A204.1 (cell line): ENCODE measurements around the gene HOXB1.

Experiments used
- FAIRE-seq: peaks from 2 replicates; lab custom pipeline; 2012; peaks lifted over from hg19 to GRCh38; lab: Jason Lieb, UNC

HOXB1 gene

DNA sequence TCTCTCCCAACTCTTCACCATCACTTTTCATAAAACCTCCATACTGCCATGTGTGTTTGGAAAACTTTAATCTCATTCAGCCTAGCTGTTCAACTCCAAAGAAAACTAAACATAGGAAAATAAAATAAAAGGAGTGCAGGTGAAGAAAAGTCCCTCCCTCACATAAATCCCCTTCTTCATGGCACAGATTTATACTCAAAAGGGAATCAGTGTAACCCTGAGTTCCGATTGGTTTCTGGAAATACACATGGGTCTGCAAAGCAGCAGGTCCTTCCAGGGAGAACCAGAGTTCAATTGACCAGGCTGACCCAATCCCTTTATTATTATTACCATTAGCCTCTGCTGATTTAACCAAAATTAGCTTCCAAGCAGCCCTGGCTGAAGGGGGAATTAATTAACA, 23.0 kb upstream of the HOXB1 start:
- no peak for FAIRE-seq

DNA sequence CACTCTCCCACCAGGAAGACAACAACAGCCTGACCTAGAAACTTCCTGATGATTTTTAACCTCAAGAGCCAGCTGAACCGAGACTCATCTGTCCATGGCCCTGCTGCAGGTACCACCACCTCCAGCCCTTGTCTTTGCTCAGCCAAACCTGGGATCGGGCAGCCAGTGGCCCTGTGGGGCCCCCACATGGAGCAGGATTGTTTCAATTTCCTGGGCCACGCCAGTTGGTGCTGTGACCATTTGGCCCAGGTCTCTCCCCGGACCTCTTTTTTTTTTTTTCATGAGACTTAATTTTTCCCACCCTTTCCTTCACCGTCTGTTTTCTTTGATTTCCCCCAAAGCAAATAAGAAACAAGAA, 22.4 kb upstream of the HOXB1 start:
- FAIRE-seq = no peak

DNA sequence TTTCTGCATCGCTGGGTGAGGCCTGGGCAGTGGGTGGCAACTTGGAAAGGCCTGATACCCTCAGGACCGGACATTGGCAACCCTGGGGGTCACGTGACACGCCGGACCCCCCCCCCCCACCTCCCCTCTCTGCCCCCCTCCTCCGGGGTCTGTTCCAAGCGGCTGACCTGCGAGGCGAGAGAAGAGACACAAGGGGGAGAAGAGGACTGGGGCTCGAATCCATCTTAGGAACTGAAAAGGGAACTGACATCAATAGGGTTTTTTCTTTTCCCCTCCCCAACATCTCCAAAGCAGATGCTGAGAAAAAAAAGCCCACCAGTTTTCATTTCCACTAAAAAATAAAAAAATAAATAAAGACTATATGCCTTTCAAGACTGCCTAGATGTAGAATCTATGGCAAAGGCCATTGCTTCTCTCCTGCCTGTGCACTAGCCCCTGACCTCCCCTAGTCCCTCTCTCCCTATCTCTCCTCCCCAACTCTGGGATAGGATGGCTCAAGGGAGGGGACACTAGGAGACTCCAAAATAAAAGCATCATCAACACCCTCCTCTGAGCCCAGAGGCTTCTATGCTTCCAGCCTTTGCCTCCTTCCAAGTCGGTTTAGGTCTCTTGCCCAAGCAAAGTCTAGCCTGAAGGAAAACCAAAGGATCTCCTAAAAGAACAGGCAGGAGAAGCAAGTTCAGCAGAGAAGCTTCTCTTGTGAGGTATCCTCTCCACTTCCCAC, 21.8 kb upstream of the HOXB1 start:
- FAIRE-seq = no peak

DNA sequence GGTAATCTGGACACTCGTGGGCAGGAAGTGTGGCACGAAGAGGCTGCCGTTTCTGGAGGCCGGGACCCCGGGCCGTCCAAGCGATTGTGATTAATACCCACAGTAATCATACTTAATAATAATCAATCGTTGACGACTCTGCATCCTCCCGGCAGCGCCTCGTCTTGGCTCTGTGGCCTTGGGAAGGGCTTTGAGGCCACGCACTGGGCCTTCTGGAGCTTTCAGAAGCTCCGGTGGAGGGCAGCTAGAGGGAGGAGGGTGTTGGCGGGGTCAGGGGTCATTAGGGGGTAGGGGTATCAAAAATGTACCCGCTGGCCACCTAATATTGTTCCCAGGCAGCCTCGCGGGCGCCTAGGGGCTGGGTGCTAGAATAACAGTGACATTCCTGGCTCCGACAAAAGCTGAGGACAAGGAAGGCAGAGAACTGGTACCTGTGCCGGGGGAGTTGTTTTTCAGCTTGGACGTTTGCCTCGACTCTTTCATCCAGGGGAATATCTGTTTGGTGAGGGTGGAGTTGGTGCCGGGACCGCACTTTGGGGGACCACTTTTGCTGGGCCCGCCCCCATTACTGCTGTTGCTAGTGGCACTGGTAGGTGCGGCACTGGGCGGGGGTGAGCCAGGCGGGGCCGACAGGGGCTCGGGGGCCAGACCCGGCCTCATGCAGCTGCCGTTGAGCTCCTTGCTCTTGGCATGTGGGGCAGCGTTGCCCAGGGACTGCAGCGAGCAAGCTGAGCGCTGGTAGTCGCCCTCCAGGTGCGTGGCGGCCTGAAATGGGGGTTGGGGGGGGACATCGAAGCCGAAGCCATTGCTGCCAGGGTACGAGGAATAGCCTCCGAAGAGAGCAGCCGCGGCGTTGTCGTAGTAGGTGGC, 21.0 kb upstream of the HOXB1 start:
- FAIRE-seq = no peak

DNA sequence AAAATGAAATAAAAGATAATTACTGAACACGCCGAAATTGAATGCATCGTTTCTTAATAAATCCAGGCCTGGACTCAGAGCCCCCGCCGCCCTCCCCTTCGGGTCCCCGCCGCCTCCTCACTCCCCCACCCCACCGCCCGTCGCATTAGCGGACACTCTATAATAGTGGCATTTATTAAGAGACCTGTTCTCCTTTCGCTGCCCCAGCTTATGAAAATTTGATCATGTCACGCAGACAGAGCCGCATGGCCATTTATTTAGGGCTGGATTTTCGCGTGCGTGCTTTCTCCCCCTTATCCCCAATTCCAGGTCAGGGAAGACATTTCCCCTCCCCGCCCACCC, 20.4 kb upstream of the HOXB1 start:
- FAIRE-seq = no peak

DNA sequence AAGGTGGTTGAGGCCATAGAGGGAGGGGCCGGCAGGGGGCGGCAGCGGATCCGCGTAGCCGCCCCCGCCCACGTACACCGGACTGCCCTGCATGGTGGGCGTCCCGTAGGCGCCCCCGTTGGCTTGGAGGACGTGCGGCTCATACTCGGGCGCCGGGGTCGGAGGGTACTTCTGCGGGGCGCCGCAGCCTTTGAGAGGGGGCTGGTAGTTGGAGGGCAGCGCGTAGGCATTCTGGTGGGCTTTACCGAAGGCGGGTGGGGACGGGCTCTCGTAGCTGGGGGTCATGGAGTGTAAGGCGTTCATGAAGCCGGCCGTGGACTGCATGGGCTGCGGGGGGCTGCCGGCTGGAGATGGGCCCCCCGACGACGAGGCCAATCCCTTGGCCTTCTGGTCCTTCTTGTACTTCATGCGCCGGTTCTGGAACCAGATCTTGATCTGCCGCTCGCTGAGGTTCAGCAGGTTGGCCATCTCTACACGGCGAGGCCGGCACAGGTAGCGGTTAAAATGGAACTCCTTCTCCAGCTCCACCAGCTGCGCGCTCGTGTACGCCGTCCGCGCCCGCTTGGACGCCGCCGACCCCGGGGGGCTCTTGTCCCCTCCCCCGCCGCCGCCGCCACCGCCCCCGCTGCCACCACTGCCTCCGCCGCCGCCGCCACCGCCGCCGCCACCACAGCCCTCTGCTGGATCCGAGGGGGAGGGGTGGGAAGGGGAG, 19.8 kb upstream of the HOXB1 start:
- FAIRE-seq = no peak

DNA sequence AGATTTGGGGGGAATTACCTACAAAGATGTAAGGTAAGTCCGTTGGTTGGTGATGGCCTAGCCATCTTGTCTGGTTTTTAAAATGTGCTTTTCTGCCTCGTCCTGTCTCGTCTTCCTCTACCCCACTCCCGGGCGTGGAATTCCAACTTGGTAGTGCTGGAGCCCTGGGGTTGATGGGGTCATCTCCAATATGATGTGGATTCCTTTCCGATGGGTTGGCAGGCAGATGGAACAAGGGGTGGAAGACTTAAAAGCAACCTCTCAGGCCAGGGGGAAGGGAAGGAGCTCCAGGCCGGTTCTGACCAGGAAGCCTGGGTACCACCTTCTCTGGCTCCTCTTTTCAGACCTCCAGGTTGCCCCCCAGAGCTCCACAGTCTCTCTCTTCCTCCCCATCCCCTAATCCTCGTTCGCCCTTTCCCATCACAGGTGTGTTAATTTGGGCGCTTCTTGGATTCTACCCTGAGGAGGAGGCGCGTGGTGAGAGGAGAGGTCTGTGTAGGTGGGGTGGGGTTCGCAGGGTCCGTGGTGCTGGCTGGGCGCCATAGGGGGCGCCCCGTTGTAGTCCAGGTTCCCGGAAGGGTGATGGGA, 19.2 kb upstream of the HOXB1 start:
- FAIRE-seq = no peak

DNA sequence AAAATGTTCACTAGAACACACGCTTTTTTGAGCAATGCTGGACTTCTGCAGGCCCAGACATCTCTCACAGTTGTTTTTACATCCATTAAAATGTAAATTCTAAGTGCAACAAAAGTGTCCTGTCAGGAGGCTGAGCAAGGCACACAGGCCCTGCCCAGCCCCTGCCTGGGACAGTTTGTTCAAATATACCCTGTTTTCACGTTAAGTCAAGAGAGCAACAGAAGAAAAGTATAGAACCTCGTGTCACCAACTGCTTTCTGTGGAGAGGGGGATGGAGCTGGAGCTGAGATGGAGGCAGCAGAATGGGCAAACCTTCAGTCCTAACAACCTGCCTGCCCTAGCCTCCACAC, 18.4 kb upstream of the HOXB1 start:
- no peak for FAIRE-seq

DNA sequence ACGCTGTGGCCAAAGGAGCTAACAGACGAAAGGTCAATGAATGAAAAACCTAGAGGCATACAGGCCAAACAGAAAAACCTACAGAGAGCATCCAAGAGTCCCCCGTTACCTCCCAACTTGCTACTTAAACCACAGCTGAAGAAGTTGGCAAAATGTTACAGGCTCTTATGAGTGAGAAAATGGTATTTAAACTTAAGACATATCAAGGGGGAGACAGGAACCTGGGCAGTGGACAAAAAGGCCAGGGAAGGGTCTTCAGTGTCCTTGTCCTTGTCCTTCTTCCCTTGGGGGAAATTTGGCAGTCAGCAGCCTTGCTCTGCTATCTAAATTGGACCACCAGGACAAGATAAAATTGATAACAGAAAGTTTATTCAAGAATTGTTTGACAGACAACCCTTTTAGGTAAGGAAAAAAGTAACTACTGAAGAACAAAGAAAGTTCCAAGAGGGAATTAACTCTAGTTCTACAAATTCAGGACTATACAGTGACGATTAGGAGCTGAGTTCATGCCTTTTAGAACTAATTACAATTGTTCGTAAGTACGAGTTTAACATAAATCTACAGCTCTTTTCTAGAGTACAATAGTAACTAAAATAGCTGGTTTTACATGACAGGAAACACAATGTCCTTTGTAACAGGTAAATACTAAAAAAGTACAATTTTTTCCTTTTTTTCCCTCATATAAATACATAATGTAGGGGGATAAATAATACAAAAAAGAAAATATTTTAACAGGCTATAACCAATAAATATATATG, 17.9 kb upstream of the HOXB1 start:
- FAIRE-seq = no peak

DNA sequence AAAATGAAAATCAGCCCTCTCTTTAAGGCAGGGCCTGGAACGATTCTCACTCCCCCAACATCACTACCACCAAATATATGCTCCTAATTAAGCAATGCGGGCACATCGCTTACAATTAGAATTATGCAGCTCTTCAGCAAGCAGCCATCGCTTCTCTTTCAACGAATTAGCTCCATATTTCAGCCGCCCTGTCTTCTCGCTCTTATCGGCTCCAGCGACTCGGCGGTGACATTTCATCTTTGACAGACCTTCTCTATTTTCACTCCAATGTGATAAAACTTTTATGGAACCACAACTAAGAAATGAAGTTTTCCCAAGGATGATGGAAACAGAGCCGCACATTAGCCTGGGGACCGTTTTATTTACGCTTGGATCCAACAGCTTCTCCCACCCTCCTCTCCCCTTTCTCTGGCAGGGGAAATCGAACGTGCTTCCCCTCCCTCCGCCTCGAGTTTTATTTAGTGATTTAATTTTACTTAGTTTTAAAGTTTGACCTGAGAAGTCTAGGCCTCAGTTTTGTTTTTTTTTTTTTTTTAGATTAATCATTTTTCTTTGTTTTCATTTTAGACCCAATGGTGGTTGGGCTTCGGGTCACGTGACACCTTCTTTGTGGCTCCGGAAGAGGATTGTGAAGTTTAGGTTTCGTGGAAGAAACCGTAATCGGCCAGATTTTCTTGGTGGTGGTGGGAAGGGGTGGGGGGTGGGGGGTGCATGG, 17.2 kb upstream of the HOXB1 start:
- FAIRE-seq = no peak

DNA sequence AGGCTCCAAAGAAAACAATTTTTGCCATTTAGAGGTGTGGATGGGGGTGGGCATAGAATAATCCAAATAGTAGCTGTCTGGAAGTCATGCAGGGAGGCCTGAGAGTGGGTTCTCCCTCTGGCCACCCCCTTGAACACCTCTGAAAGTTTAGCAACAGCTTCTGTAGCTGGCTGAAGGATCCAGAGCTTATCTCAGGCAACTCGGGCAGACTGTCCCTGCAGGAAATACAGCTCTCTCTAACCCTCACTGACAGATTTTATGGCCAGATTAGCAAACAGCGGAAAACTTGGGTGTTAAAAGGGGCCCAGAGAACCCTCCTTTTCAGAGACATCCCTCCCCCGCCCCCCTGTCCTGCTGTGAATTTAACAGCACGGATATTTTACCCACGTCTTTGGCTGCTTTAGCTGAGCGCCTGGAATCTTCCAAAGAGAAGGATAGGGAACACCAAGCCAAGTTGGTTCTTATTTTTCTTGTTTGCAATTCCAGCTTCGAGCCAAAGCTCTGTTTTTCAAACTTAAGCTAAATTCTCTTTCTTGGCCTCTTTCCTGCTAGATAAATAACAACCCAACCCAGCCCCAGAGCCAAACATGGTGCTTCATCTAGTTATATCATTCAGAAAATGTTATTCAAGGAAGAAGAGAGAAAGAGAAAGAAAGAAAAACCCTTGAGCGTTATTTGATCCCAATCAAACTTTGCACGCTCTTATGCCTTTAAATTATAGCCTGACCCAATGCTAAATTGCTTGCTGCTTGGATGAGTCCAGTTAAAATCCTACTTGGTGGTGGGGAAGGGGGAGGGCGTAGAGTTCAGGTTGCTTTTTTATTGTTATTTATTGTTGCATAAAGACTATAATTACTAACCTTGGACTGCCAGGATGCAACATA, 16.4 kb upstream of the HOXB1 start:
- no peak for FAIRE-seq

DNA sequence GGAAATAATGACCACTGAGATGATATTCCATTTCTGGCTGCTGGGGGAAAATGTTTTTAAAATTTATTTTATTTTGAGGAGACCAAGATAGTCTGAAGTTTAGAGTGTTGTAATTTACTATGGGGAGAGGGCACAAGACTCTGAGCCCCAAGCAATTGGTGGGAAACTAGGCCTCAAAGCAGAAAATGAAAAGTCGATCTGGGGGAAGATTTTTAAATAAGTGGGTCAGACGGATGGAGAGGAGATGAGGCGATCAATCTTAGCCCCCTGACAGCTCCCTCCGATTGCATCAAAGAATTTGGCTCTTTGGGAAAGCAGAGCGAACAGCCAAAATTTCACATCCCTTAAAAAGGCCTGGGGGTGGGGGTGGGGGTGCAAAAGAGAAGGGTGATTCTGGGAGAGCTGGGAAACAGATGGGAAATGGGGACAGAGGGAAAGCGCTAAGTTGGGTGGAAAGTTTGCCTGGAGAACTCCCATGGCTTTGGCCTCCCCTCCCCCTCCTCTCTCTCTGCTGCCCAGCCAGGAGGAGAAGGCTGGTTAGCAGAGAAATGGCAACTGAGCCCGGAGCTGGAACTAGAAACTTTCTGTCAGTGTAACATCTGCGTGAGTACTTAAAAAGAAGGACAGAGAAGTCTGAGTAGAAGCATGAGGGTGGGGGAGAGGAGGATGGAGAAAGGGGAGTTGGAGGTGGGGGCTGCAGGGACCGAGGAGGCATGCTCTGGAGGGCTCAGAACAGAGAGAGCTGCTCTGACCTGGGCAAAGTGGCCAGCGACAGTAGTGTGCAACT, 15.5 kb upstream of the HOXB1 start:
- FAIRE-seq = no peak

DNA sequence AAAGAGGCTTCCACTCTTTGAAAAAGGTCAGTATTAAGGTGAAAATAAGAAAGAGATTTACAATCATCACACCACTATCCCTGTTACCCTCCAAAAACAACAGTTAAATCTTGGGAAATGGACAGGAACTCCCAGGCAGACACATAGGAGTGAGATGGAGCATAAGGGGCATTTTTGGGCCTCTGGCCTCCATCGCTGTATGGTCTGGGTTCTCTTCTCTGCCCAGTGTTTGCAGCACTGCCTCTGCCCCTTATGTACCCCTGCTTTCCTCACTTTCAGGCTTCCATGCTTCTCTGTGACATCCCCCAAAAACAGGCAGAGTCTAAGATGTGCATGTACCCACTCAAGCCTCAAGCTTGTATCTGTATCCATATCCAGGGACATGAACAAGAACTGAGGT, 14.7 kb upstream of the HOXB1 start:
- FAIRE-seq = no peak

DNA sequence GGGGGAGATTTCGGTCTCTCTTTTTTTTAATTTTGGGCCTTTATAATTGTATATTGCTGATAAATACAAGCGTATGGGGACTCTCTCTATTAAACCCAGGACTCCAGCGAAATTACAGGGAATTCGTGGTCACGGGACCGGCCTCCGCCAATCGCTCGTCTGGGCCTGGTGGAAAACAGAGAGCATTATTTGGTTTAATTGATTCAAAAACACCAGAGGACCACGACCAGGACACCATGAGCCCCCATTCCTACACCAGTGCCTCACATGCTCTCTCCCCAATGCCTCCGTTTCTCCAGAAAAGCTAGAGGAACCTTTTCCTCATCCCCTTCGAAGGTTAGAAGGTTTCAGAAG, 14.2 kb upstream of the HOXB1 start, which contains the start of gene HOXB2:
Gene HOXB2 (minus strand): TSS at position 88 of the 354 bp plus-strand sequence. CDS start 198 bp downstream, outside the sequence.
- no peak for FAIRE-seq

DNA sequence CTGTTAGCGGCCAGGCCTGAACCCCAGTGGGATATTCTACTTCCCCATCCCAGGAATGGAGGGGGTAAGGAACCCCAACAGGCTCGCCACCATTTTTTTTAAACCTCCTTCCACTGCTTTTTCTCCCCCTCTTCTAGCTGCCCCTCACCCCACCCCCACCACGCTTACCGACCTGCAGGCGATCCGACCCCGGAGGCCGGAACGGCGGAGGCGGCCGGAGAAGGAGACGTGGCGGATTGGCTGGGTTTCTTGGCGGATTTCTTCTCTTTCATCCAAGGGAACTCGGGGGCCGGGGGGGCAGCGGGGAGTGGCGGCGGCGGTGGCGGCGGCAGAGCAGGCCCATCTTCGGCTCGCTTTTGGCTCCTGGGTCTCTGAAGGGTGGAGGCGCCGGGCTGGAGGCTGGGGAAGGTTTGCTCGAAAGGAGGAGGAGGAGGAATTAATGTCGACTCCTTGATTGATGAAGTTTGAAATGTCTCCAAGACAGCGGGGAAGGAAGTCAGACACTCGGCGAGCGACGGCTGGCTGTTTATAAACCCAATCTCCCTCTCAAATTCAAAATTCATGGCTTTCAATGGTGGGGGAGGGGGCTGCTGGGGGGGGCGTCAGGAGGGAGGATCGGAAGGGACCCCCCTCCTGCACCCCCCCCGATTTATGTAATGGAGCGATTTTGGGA, 13.7 kb upstream of the HOXB1 start:
- no peak for FAIRE-seq

DNA sequence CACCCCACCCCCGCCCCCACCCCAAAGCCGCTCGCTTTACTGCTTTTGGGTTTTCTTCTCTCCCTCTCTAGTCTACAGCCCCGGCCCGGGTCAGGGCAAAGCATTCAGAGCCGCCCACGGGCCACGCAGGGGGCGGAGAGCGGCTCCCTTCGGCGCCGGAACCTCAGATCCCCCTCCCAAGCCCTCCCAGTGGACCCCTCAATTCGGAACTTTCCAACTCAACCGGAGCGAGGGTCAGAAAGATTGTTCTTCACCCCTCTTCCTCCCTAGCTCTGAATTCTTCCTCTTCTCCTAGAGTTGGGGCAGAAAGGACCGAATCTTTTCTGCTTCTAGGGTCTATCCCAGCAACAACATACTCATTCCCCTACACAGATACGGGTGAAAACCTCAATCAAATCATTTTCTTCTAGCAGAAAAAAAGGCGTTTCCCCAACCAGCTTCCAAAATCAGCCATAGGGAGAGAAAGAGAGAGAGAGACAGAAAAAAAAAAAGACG, 13.1 kb upstream of the HOXB1 start:
- no peak for FAIRE-seq

DNA sequence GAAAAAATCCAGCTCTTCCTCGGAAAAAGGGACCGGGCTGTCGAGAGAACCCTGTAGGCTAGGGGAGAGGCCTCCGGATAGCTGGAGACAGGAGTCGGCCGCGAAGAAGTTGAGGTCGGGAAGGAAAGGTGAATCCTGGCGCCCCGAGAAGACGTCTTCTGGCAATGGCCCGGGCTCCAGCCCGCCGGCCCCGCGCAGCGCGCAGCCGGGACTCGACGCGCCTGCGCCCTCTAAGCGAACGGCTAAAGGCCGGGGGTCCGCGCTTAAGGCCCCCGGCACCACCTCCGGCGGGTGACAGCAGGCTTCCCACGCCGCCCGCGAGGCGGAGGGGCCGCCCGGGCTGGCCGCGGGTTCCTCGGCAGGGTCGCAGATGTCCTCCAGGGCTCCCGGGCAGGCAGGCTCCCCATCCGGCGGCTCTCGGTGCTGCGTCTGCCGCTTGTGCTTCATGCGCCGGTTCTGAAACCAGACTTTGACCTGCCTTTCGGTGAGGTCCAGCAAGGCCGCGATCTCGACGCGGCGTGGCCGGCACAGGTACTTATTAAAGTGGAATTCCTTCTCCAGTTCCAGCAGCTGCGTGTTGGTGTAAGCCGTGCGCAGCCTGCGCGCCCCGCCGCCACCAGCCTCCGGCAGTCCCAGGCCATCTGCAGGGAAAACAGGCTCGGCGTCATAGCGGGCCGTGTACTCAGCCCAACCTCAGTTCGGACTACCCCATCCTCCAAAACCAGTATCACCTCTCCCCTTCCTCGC, 12.5 kb upstream of the HOXB1 start:
- no peak for FAIRE-seq

DNA sequence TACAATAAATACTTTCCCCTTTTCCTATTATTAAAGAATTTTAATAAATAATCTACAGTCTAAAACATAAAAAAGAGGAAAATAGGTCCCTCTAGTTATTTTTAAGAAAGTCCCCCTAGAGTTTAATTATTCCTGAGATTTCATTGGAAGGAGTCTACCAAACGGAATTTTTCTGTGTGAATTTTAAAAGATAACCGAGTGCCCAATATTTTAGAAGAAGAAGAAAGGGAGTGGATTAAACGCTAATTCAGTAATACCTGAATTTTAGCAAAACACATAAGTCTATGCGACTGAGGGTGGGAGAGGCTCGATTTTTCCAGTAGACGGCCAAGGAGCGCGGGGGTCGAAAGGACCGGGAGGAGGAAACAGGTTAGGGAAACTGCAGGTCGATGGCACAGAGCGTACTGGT, 11.9 kb upstream of the HOXB1 start:
- FAIRE-seq = peak; percentile 34
